ENCODE data around the gene RIOK1. TPM values are rescaled to one million over a fixed set of nuclear protein-coding genes. Genes with fewer than 3 reads are reported as not detected.
"Not testable (repeated sequence)": the region's sequence is repeated elsewhere in the genome, so short reads cannot be mapped to it uniquely, and the experiment has no call there.

RIOK1 gene
- total and polyA plus RNA-seq, 2 of the 13 experiments (the other 11 are each of a cell fraction or from before 2014, with no cell fraction given), result 9.4 to 37.8 TPM

DNA sequence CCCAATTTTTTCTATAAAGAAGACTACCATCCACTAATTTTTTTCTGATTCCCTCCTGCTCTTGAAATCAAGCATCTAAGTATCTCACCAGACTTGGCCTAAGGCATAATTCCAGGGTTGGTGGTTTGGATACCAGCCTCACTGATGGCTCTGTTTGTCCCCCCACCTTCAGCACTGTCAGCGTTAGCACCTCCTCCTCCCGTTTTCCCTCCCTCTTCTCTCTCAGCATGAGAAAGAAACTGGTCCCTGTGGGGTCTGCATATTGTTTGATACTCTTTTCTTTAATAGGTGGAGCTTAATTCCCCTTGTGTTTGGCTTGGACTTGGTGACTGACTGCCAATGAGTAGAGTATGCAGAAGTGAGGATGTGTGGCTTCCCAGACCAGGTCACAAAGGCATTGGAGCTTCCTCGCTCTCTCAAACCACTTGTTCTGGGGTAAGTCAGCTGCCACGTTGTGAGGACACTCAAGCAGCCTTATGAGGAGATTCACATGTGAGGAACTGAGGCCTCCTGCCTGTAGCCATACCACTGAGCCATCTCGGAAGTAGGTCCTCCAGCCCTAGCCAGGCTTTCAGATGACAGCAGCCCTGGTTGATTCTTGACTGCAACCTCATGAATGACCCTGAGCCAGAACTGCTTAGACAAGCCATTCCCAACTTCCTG, 65.2 kb downstream of the RIOK1 start (continued):
- TF ChIP-seq, protein P1, sequence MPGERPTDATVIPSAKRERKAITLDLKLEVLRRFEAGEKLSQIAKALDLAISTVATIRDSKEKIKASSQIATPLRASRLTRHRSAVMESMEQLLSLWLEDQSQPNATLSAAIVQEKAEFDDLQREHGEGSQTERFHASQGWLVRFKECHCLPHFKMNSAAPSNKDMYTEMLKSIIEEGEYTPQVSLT (CRISPR knock-in tag; IDR thresholded peaks at IDR 0.05; ENCODE audit: borderline replicate concordance, low read depth), result no peak
- TF ChIP-seq ZNF605 (CRISPR knock-in tag; IDR thresholded peaks at IDR 0.05) (no peak), HOXA5 (CRISPR knock-in tag; IDR thresholded peaks at IDR 0.05) (no peak), POLR2AphosphoS2 (IDR thresholded peaks at IDR 0.05; ENCODE audit: low read depth, low read length) (no peak), ZSCAN20 (CRISPR knock-in tag; IDR thresholded peaks at IDR 0.05; ENCODE audit: borderline replicate concordance) (no peak), EED (CRISPR knock-in tag; IDR thresholded peaks at IDR 0.05) (no peak), PRMT3 (CRISPR knock-in tag; IDR thresholded peaks at IDR 0.05; ENCODE audit: borderline replicate concordance, low read depth) (no peak)
- TF ChIP-seq, protein P2, sequence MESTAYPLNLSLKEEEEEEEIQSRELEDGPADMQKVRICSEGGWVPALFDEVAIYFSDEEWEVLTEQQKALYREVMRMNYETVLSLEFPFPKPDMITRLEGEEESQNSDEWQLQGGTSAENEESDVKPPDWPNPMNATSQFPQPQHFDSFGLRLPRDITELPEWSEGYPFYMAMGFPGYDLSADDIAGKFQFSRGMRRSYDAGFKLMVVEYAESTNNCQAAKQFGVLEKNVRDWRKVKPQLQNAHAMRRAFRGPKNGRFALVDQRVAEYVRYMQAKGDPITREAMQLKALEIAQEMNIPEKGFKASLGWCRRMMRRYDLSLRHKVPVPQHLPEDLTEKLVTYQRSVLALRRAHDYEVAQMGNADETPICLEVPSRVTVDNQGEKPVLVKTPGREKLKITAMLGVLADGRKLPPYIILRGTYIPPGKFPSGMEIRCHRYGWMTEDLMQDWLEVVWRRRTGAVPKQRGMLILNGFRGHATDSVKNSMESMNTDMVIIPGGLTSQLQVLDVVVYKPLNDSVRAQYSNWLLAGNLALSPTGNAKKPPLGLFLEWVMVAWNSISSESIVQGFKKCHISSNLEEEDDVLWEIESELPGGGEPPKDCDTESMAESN (CRISPR knock-in tag; conservative IDR thresholded peaks at IDR 0.05), result no peak

DNA sequence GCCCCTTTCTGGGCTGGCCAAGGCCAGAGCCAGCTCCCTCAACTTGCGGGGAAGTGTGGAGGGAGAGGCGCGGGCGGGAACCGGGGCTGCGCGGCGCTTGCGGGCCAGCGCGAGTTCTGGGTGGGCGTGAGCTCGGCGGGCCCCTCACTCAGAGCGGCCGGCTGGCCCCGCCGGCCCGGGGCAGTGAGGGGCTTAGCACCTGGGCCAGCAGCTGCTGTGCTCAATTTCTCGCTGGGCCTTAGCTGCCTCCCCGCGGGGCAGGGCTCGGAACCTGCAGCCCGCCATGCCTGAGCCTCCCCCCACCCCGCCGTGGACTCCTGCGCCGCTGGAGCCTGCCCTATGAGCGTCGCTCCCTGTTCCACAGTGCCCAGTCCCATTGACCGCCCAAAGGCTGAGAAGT, 66.7 kb downstream of the RIOK1 start:
- H3K79me2 ChIP-seq (ENCODE audit: insufficient read depth, low read length); FAIRE-seq; H3K27me3 ChIP-seq (ENCODE audit: control insufficient read depth in 1 of 2, insufficient read depth in 2 of 2, low read length in 2 of 2); H3K4me2 ChIP-seq (ENCODE audit: low read depth, low read length); CTCF ChIA-PET (ENCODE audit: low intra/inter-chr PET ratio, low total read pairs); H3K9ac ChIP-seq (ENCODE audit: insufficient read depth, low read depth, low read length); intact Hi-C loops (cut with micrococcal nuclease; ENCODE audit: unreplicated experiment); H4K20me1 ChIP-seq (ENCODE audit: insufficient read depth, low read length); H3K9me3 ChIP-seq (ENCODE audit: low read length); H2AFZ ChIP-seq (ENCODE audit: low read length); H3K36me3 ChIP-seq (replicated peaks in 1 of 2; ENCODE audit: control insufficient read depth in 1 of 2, insufficient read depth in 2 of 2, low read length in 2 of 2); ATAC-seq; H3K4me3 ChIP-seq (replicated peaks in 1 of 3; ENCODE audit: insufficient read depth in 1 of 3, low read depth in 2 of 3, low read length in 3 of 3); in situ Hi-C loops (cut with HindIII; ENCODE audit: extremely low pct_ligation_motif_present, low pct_unique_long_range_greater_than_20kb); DNase-seq (ENCODE audit: low spot score); H3K27ac ChIP-seq (ENCODE audit: extremely low read length, insufficient read depth, low read length); BruUV-seq (replicated peaks): not testable (repeated sequence)
- POLR2A ChIA-PET, result interaction anchor here (1.0 kb wide), 1 partner anchor 30 kb away, joined by 4 read pairs; no protein-coding TSS in a partner anchor
- H3K4me1 ChIP-seq (ENCODE audit: insufficient read depth, low read length), result peaks cover 25% of the 10 kb centered on the region
- 94% methylated on average over 26 of the region's 31 CpGs for WGBS (ENCODE audit: low lambda C conversion rate)

All from HepG2 (cell line).